HCT116 (cell line): ENCODE results near the gene DAAM2. TPM values are rescaled to one million over a fixed set of nuclear protein-coding genes. Genes with fewer than 3 reads are reported as not detected.

Experiments
- ATAC-seq: fragments of 200-7000 bp; cut with Tn5 transposase; 2 replicates; pipeline ENCODE4 v1.9.1; 2020; ENCODE audit warnings: mild to moderate bottlenecking, moderate library complexity
- Bru-seq: library from RNA; stranded (reverse); fragments of 400-500 nt; gene quantifications from one replicate; lab custom pipeline; 2021; lab: Mats Ljungman, UMichigan
- BruChase-seq, 2 experiments: library from RNA; stranded (reverse); fragments of 400-500 nt; gene quantifications; one replicate each; lab custom pipeline; 2021; lab: Mats Ljungman, UMichigan
- BruUV-seq: library from RNA; stranded (reverse); fragments of 400-500 nt; replicated peaks from 2 replicates; lab custom pipeline; 2021; lab: Mats Ljungman, UMichigan
- CTCF ChIA-PET: fragments of 300-600 bp; sonication (Branson Sonifier 250); formaldehyde crosslinking; loops from one replicate; lab custom pipeline; 2021; ENCODE audit warnings: antibody characterized with exemption; lab: Charles Lee
- POLR2A ChIA-PET: fragments of 300-600, 350-600 bp; sonication (Branson Sonifier 250); formaldehyde crosslinking; loops from one replicate; lab custom pipeline; 2021; ENCODE audit warnings: antibody characterized with exemption; lab: Charles Lee
- RAD21 ChIA-PET, 2 experiments: fragments of 300-600 bp; sonication (Branson Sonifier 250); formaldehyde crosslinking; loops; one replicate each; lab custom pipeline; 2023; ENCODE audit warnings: low total read pairs in 2 of 2; ENCODE audit not compliant: uncharacterized antibody in 2 of 2, unreplicated experiment in 2 of 2, low non-redundant PET in 1 of 2; lab: Charles Lee
- DNase-seq: peaks from one replicate; pipeline ENCODE4 v3.0.0-alpha.2; 2010; ENCODE audit warnings: low read depth, low spot score
- H2AFZ ChIP-seq: fragments of 200-600 bp; shearing (Covaris generic), sonication (generic); 2 replicates; pipeline ENCODE4 v1.6.1; 2017; ENCODE audit warnings: low read depth, mixed run types, mixed read lengths, antibody characterized with exemption, low read length; ENCODE audit not compliant: poor library complexity, severe bottlenecking
- H3K27ac ChIP-seq: 2 replicates; pipeline ENCODE4 v1.5.1; 2012; ENCODE audit warnings: low read depth, low read length
- H3K27me3 ChIP-seq: fragments of 200-600 bp; sonication (generic); 2 replicates; pipeline ENCODE4 v1.6.1; 2016; ENCODE audit warnings: mixed run types, low read length, mixed read lengths; ENCODE audit not compliant: insufficient read depth
- H3K36me3 ChIP-seq, 2 experiments: fragments of 200-500 bp in 1 of 2; fragments of 200-600 bp in 1 of 2; sonication (Bioruptor generic) in 1 of 2; sonication (generic) in 1 of 2; 2 replicates each; pipeline versions ENCODE4 v1.5.1 to v1.6.1; 2014 to 2016; ENCODE audit warnings: low read length in 2 of 2, inconsistent platforms in 1 of 2, mixed read lengths in 1 of 2, mixed run types in 1 of 2; ENCODE audit not compliant: insufficient read depth in 2 of 2, control insufficient read depth in 1 of 2
- H3K4me1 ChIP-seq, 2 experiments: fragments of 200-600 bp in 1 of 2; sonication (generic) in 1 of 2; 2 replicates each; pipeline versions ENCODE4 v1.5.1 to v1.6.1; 2012 to 2017; ENCODE audit warnings: low read length in 2 of 2, inconsistent platforms in 1 of 2, mild to moderate bottlenecking in 1 of 2, mixed read lengths in 1 of 2, mixed run types in 1 of 2, moderate library complexity in 1 of 2; ENCODE audit not compliant: insufficient read depth in 2 of 2, control insufficient read depth in 1 of 2
- H3K4me2 ChIP-seq: fragments of 200-600 bp; sonication (generic); 2 replicates; pipeline ENCODE4 v1.6.1; 2017; ENCODE audit warnings: mixed run types, low read length, mixed read lengths
- H3K4me3 ChIP-seq, 2 experiments: fragments of 200-600 bp in 1 of 2; sonication (generic) in 1 of 2; replicated peaks in 1 of 2; 2 replicates each; pipeline ENCODE4 v1.5.1; 2011 to 2016; ENCODE audit warnings: low read length in 2 of 2, control low read depth in 1 of 2, low read depth in 1 of 2, mild to moderate bottlenecking in 1 of 2, mixed read lengths in 1 of 2, mixed run types in 1 of 2
- H3K79me2 ChIP-seq: fragments of 200-600 bp; sonication (generic); 2 replicates; pipeline ENCODE4 v1.6.1; 2017; ENCODE audit warnings: mild to moderate bottlenecking, mixed run types, low read length, moderate library complexity, mixed read lengths; ENCODE audit not compliant: insufficient read depth
- H3K9ac ChIP-seq: fragments of 200-600 bp; sonication (generic); 2 replicates; pipeline ENCODE4 v1.6.1; 2016; ENCODE audit warnings: low read length, mixed read lengths
- H3K9me2 ChIP-seq: fragments of 200-600 bp; sonication (generic), shearing (Covaris generic); 2 replicates; pipeline ENCODE4 v1.6.1; 2017; ENCODE audit warnings: mixed run types, mild to moderate bottlenecking, moderate library complexity; ENCODE audit not compliant: insufficient read depth
- H3K9me3 ChIP-seq, 2 experiments: fragments of 200-500 bp in 1 of 2; fragments of 200-600 bp in 1 of 2; sonication (Bioruptor generic) in 1 of 2; sonication (generic) in 1 of 2; 2 replicates each; pipeline ENCODE4 v1.6.1; 2014 to 2017; ENCODE audit warnings: low read length in 2 of 2, mixed read lengths in 2 of 2, inconsistent platforms in 1 of 2, low read depth in 1 of 2, mild to moderate bottlenecking in 1 of 2, mixed run types in 1 of 2, moderate library complexity in 1 of 2; ENCODE audit not compliant: control insufficient read depth in 1 of 2, insufficient read depth in 1 of 2
- H4K20me1 ChIP-seq: fragments of 200-600 bp; sonication (generic), shearing (Covaris generic); 2 replicates; pipeline ENCODE4 v1.6.1; 2017; ENCODE audit warnings: mixed run types, mild to moderate bottlenecking, moderate library complexity; ENCODE audit not compliant: insufficient read depth
- CBX3 ChIP-seq: IDR thresholded peaks from 2 replicates; pipeline ENCODE4 v1.6.1; 2012; ENCODE audit warnings: low read depth
- CEBPB ChIP-seq: IDR thresholded peaks from 2 replicates; pipeline ENCODE4 v1.6.1; 2012; ENCODE audit warnings: low read depth
- EGR1 ChIP-seq: IDR thresholded peaks from 2 replicates; pipeline ENCODE4 v1.6.1; 2012; ENCODE audit warnings: low read depth
- ELF1 ChIP-seq: IDR thresholded peaks from 2 replicates; pipeline ENCODE4 v1.6.1; 2012; ENCODE audit warnings: low read depth, borderline replicate concordance
- EZH2 ChIP-seq: fragments of 200-600 bp; sonication (generic); IDR thresholded peaks from 2 replicates; pipeline ENCODE4 v1.6.1; 2017; ENCODE audit warnings: antibody characterized with exemption, mixed run types
- EZH2phosphoT487 ChIP-seq: fragments of 200-600 bp; IDR thresholded peaks from 2 replicates; pipeline ENCODE4 v1.6.1; 2018; ENCODE audit warnings: antibody characterized with exemption, borderline replicate concordance
- FOSL1 ChIP-seq: IDR thresholded peaks from 2 replicates; pipeline ENCODE4 v1.6.1; 2012; ENCODE audit warnings: low read depth
- JUND ChIP-seq: IDR thresholded peaks from 2 replicates; pipeline ENCODE4 v1.6.1; 2012
- POLR2A ChIP-seq: IDR thresholded peaks from 2 replicates; pipeline ENCODE4 v1.7.0; 2011; ENCODE audit warnings: borderline replicate concordance; ENCODE audit not compliant: insufficient read depth, insufficient read length; ENCODE audit errors: extremely low read depth
- RAD21 ChIP-seq: IDR thresholded peaks from 2 replicates; pipeline ENCODE4 v1.6.1; 2012; ENCODE audit warnings: low read depth, mild to moderate bottlenecking
- SIN3A ChIP-seq: IDR thresholded peaks from 2 replicates; pipeline ENCODE4 v1.6.1; 2012; ENCODE audit warnings: low read depth
- SRF ChIP-seq: IDR thresholded peaks from 2 replicates; pipeline ENCODE4 v1.6.1; 2012; ENCODE audit warnings: low read depth
- TCF7L2 ChIP-seq: IDR thresholded peaks from 2 replicates; pipeline ENCODE4 v1.7.0; 2011; ENCODE audit warnings: borderline replicate concordance, inconsistent platforms; ENCODE audit not compliant: insufficient read depth, insufficient read length; ENCODE audit errors: extremely low read depth
- YY1 ChIP-seq: IDR thresholded peaks from 2 replicates; pipeline ENCODE4 v1.6.1; 2011; ENCODE audit warnings: low read length, low read depth, moderate library complexity, mild to moderate bottlenecking; ENCODE audit not compliant: insufficient replicate concordance; ENCODE audit errors: extremely low read depth
- ZFX ChIP-seq: fragments of 450-650 bp; IDR thresholded peaks from 2 replicates; pipeline ENCODE4 v1.6.1; 2017
- ZNF274 ChIP-seq: fragments of 200-500 bp; sonication (Bioruptor generic); IDR thresholded peaks from 2 replicates; pipeline ENCODE4 v1.6.1; 2014; ENCODE audit warnings: mild to moderate bottlenecking, low read depth, low read length, inconsistent platforms
- intact Hi-C: fragments of 100-400 bp; cut with micrococcal nuclease; formaldehyde crosslinking; loops from 2 replicates; pipeline ENCODE4 v1.10.0; 2022
- long read RNA-seq: library from polyadenylated mRNA; unstranded; transcript quantifications from one replicate; pipeline ENCODE4 v2.0.0, GENCODE V29; 2021; ENCODE audit not compliant: unreplicated experiment
- polyA plus RNA-seq: library from polyadenylated mRNA; unstranded; fragments of >200 nt; gene quantifications from 2 replicates; pipeline ENCODE4 v1.2.1, GENCODE V29; 2012; ENCODE audit warnings: missing spikeins
- total RNA-seq: library from RNA; stranded (reverse); gene quantifications from one replicate; pipeline ENCODE4 v1.2.1, GENCODE V29; 2021; ENCODE audit not compliant: unreplicated experiment
- TF ChIP-seq, protein P1 (sequence below): IDR thresholded peaks from 2 replicates; pipeline ENCODE4 v1.6.1; 2011; ENCODE audit warnings: mild to moderate bottlenecking, low read length, moderate library complexity; ENCODE audit not compliant: insufficient replicate concordance; ENCODE audit errors: extremely low read depth
- TF ChIP-seq, protein P2 (sequence below): IDR thresholded peaks from 2 replicates; pipeline ENCODE4 v1.6.1; 2012; ENCODE audit warnings: low read depth
- TF ChIP-seq, protein P3 (sequence below), 3 experiments: fragments of 200-600 bp in 1 of 3; sonication (generic) in 1 of 3; IDR thresholded peaks in 2 of 3; conservative IDR thresholded peaks in 1 of 3; 2 replicates each; pipeline ENCODE4 v1.5.1; 2012 to 2017; ENCODE audit warnings: low read depth in 2 of 3, low read length in 2 of 3, antibody characterized with exemption in 1 of 3, borderline replicate concordance in 1 of 3, control low read depth in 1 of 3, mild to moderate bottlenecking in 1 of 3, mixed read lengths in 1 of 3, mixed run types in 1 of 3, moderate library complexity in 1 of 3; ENCODE audit not compliant: insufficient read depth in 1 of 3
- TF ChIP-seq, protein P4 (sequence below): IDR thresholded peaks from 2 replicates; pipeline ENCODE4 v1.6.1; 2012

The DAAM2 gene
- total RNA-seq (not detected), Bru-seq, nascent RNA (percentile 1 among the genes with signal in this experiment), BruChase-seq, experiment 1, labeled RNA remaining after a 6-hour chase (not detected), BruChase-seq, experiment 2, labeled RNA remaining after a 2-hour chase (not detected)
- 0.05 and 0.08 TPM in 2 replicates for polyA plus RNA-seq
- long read RNA-seq, result 0 reads

DNA sequence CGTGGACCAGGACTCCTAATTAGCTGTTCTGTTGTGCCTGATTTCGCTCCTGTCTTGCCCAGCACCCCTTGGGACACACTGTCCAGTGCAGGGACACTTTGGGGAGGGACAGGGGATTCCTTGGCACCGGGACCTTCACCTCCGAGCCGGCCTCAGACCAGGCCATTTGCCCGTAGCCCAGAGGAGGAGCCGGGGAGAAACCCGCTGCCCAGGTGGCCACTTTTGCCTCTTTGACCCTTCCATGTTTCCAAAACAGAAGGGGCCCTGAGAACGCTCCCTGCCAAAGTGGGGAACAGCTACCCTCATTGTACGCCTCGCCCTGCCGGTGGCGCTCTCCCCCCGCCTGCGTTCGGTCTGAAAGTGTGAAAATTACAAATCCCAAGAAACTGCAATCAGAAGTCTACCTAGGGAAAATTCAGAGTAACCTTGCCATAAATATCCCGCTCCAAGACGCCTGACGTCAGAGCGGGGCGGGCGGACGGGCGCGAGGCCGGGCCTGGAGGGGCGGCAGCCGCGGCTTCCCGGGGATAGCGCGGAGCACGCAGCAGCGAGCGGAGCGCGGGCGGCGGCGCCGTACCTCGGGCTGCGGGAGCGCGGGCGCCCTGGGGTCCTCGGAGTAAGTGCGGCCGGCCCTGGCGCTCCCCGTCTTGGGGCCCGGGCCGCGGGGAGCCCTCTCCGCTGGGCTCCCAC, at the start of gene DAAM2:
Gene DAAM2, plus strand, starts transcription at position 527 of the 690 bp plus-strand sequence. CDS start 63,927 bp downstream, outside the sequence.
- Histone ChIP-seq H3K9me3 (no peaks in the 10 kb centered on the region), H3K4me2 (no peak within 1 kb of the TSS), H2AFZ (no peak within 1 kb of the TSS), H3K9me2 (no peaks in the 10 kb centered on the region), H3K27ac (no peak within 1 kb of the TSS), H3K4me1 (no peaks in the 10 kb centered on the region), H3K9ac (no peak within 1 kb of the TSS), H3K79me2 (no peaks in the 10 kb centered on the region), H3K36me3 (no peaks in the 10 kb centered on the region), H4K20me1 (no peaks in the 10 kb centered on the region), H3K4me3 (no peak within 1 kb of the TSS), H3K27me3 (peaks cover 31% of the 10 kb centered on the region)
- BruUV-seq, result no TSS peak
- no peak for TF ChIP-seq FOSL1
- TF ChIP-seq EZH2, result no peak
- TF ChIP-seq, protein P1, sequence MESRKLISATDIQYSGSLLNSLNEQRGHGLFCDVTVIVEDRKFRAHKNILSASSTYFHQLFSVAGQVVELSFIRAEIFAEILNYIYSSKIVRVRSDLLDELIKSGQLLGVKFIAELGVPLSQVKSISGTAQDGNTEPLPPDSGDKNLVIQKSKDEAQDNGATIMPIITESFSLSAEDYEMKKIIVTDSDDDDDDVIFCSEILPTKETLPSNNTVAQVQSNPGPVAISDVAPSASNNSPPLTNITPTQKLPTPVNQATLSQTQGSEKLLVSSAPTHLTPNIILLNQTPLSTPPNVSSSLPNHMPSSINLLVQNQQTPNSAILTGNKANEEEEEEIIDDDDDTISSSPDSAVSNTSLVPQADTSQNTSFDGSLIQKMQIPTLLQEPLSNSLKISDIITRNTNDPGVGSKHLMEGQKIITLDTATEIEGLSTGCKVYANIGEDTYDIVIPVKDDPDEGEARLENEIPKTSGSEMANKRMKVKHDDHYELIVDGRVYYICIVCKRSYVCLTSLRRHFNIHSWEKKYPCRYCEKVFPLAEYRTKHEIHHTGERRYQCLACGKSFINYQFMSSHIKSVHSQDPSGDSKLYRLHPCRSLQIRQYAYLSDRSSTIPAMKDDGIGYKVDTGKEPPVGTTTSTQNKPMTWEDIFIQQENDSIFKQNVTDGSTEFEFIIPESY, result no peak
- no peak for TF ChIP-seq POLR2A
- TF ChIP-seq ZNF274, result no peak
- TF ChIP-seq, protein P2, sequence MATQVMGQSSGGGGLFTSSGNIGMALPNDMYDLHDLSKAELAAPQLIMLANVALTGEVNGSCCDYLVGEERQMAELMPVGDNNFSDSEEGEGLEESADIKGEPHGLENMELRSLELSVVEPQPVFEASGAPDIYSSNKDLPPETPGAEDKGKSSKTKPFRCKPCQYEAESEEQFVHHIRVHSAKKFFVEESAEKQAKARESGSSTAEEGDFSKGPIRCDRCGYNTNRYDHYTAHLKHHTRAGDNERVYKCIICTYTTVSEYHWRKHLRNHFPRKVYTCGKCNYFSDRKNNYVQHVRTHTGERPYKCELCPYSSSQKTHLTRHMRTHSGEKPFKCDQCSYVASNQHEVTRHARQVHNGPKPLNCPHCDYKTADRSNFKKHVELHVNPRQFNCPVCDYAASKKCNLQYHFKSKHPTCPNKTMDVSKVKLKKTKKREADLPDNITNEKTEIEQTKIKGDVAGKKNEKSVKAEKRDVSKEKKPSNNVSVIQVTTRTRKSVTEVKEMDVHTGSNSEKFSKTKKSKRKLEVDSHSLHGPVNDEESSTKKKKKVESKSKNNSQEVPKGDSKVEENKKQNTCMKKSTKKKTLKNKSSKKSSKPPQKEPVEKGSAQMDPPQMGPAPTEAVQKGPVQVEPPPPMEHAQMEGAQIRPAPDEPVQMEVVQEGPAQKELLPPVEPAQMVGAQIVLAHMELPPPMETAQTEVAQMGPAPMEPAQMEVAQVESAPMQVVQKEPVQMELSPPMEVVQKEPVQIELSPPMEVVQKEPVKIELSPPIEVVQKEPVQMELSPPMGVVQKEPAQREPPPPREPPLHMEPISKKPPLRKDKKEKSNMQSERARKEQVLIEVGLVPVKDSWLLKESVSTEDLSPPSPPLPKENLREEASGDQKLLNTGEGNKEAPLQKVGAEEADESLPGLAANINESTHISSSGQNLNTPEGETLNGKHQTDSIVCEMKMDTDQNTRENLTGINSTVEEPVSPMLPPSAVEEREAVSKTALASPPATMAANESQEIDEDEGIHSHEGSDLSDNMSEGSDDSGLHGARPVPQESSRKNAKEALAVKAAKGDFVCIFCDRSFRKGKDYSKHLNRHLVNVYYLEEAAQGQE, result no peak
- no peak for TF ChIP-seq SRF
- no peak for TF ChIP-seq CBX3
- TF ChIP-seq TCF7L2, result no peak
- no peak for TF ChIP-seq YY1
- TF ChIP-seq SIN3A, result no peak
- no peak for TF ChIP-seq ZFX
- TF ChIP-seq ELF1, result no peak
- TF ChIP-seq RAD21, result no peak
- no peak for TF ChIP-seq EZH2phosphoT487
- TF ChIP-seq, protein P3, sequence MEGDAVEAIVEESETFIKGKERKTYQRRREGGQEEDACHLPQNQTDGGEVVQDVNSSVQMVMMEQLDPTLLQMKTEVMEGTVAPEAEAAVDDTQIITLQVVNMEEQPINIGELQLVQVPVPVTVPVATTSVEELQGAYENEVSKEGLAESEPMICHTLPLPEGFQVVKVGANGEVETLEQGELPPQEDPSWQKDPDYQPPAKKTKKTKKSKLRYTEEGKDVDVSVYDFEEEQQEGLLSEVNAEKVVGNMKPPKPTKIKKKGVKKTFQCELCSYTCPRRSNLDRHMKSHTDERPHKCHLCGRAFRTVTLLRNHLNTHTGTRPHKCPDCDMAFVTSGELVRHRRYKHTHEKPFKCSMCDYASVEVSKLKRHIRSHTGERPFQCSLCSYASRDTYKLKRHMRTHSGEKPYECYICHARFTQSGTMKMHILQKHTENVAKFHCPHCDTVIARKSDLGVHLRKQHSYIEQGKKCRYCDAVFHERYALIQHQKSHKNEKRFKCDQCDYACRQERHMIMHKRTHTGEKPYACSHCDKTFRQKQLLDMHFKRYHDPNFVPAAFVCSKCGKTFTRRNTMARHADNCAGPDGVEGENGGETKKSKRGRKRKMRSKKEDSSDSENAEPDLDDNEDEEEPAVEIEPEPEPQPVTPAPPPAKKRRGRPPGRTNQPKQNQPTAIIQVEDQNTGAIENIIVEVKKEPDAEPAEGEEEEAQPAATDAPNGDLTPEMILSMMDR (IDR thresholded peaks at IDR 0.05 in 2 of 3, conservative IDR thresholded peaks at IDR 0.05 in 1 of 3; ENCODE audit: borderline replicate concordance in 1 of 3, insufficient read depth in 1 of 3, low read depth in 2 of 3, low read length in 2 of 3), result no peak
- TF ChIP-seq, protein P4, sequence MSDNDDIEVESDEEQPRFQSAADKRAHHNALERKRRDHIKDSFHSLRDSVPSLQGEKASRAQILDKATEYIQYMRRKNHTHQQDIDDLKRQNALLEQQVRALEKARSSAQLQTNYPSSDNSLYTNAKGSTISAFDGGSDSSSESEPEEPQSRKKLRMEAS, result no peak
- TF ChIP-seq EGR1, result no peak
- no peak for TF ChIP-seq JUND
- TF ChIP-seq CEBPB, result no peak
- CTCF ChIA-PET, result no interaction called here
- DNase-seq (no peak), ATAC-seq (no peak)
- intact Hi-C loops, result no loop called here
- POLR2A ChIA-PET, result no interaction called here
- RAD21 ChIA-PET, result no interaction called here
